ENCODE data around the gene PTX4. TPM values are rescaled to one million over a fixed set of nuclear protein-coding genes. Genes with fewer than 3 reads are reported as not detected.

PTX4 gene
- total RNA-seq, 1 donor from 2014 or later: not detected

DNA sequence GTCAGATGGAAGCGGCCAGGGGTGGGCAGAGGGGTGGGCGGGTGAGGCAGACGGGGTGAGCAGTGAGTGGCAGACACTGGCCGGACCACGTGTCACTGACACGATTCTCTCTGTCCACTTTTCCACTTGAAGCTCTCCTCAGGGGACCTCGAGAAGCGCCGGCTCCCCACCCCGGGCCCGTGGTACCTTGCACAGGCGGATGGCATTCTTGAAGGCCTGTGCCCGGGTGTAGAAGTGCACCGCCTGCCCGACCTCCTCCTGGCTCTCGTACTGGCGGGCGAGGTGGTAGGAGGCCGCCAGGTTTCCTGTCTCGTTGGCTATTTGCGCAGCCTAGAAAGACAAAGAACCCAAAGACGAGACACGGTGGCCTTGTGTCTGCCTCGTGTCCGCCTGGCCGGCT lies 35.6 kb upstream of the PTX4 start:
- DNase-seq (ENCODE audit: low read depth, low spot score): no peak

DNA sequence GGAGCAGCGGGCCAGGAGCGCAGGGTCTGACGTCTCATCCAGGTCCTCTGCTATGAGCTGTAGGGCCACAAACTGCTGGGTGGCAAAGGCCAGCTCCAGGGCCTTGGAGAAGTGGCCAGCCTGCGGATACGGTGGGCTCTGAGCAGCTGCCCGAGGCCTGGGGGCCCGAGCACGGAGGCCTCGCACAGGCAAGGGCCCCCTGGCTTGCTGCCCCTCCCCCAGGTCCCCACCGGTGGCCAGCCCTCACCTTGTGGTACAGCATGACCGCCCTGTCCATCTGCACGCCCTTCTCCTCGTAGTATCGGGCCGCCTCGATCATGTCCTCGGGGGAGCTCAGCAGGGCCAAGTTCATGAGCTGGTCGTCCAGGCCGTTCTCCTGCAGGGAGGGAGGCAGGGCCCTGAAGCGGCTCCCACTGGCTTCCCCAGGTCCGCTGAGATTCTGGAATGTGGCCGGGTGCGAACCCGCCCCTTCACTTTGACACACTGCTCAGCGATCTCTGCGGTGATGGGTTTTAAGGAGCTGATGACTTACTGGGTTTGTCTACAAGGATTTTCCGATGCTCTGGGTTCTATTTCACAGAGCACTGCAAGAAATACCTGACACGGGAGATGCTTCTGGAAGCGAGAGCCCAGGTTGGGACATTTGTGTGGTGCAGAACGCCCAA lies 35.0 kb upstream of the PTX4 start:
- DNase-seq (ENCODE audit: low read depth, low spot score): no peak

DNA sequence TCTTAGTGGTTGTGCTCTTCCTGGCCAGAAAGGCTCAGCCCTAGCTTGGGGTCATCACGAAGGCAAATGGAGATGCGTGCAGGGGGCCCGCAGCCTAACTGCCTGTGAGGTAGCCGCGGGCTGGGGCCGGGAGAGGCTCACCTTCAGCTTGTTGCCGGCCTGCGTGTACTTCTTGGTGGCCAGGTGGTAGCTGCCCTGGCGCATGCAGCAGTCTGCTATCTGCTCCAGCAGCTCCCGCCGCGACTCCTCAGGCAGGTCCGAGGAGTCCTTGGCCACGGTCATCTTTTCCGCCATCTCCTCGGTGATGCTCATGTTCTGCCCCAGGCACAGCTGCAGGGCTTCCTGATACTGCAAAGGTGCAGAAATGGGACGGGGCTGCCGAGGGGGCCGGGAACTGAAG lies 31.7 kb upstream of the PTX4 start:
- DNase-seq (ENCODE audit: low read depth, low spot score): no peak

DNA sequence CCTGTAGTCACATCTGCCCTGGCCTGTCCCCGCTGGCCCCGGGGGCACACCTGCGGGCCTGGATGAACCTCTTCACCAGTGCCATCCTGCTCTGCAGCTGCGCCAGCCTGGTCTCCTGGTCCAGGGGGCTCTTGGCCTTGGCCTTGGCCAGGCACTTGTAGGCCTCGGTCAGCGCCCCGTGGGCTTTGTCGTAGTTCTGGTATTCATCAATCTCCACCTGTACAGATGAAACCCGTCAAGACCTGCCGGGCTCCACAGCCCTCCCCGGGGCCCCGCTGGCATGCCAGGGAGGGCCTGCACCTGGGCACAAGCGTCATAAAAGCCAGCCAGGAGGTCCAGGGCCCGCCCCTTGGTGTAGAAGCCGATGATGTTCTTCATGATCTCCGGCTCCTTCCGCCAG lies 31.1 kb upstream of the PTX4 start:
- DNase-seq (ENCODE audit: low read depth, low spot score): no peak

DNA sequence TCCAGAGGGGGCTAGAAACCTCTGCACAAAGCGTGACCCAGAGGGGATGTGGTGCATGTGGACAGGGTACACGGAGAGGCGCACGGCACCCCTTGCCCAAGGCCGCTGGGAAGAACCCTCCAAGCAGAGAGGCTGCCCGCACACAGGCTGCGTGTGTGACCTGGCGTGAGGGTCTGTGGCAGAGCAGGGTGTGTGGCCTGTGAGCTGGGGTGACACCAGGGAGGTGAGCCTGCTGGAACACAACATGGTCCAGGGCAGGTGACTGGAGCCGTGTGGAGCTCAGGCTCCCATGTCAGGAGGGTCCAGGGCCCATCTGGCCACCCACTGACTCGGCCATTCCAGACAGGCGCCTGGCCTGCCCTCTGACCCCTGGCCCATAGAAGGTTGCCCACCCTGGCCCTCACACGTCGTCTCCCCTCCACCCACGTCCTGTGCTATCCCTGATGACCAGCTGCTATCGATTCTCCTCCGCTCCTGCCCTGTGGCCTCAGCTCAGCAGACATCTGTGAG lies 29.9 kb upstream of the PTX4 start:
- DNase-seq (ENCODE audit: low read depth, low spot score): no peak

DNA sequence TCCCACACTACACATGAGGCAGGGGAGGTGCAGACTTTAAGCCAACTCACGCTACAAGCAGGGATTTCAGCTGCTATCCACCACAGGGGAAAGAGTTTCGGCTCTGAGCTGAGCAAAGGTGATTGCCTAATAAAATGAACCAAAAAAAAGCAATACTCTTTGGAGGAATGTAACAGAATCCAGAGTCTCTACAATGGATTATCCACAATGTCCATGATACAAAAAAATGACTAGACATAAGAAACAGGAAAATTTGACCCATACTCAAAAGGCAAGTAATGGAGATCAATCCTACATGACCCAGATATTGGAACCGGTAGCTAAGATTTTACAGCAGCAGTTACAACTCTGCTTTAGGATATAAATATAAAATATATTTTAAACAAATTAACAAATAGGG lies 25.8 kb upstream of the PTX4 start:
- DNase-seq (ENCODE audit: low read depth, low spot score): no peak

DNA sequence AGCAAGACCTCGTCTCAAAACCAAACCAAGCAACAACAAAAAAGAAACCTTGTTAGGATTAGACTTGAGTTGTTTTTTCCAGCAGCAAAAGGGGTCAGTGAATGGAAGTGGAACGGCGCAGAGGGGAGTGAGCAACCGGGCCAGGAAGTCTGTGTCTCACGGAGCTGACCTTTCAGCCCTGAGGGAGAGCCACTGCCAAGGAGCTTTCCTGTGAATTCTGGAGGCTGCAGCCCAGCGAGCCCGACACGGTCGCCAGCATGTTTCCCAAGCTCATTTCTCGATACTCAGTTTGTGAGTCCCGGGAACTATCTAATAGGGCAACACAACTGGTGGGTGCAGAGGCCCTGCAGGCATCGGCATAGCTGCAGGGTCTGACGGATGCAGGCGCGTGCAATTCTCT lies 24.0 kb upstream of the PTX4 start:
- DNase-seq (ENCODE audit: low read depth, low spot score): no peak

DNA sequence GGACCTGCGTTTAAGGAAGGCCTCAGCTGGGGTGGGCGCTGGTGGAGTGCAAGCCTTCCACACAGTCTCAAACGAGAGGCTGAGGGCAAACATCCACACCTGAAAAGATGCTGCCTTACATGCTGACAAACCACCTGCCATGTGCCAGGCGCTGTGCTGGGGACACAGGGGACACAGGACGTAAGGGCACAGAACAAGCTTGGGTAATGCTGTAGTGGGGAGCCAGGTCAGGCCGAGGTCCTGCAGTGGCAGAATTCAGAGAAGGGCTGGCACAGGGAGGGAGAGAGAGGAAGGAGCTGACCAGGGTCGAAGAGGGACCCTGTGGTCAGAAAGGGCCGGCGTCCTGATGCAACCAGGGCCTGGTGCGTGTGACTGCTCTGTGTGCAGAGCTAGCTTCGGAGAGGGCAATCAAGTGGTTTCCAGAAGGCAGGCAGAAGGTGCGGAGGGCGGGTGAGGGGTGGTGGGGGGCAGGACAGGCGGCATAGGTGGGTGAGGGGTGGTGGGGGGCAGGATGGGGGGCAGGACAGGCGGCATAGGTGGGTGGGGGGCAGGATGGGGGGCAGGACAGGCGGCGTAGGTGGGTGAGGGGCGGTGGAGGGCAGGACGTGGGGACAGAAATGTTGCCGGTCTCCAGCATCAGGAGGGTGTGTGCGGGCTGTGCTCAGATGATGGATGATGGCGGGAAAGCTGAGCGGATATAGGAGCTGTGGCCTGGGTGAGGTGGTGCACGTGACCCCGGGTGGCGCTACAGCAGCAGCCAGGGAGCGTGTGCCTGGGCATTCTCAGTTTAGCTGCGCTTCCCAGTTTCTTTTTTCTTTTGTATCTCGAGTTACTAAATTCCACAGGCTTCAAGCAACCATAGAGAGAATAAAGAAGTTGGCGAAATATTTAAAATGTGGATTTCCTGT lies 23.2 kb upstream of the PTX4 start:
- no peak for DNase-seq (ENCODE audit: low read depth, low spot score)

DNA sequence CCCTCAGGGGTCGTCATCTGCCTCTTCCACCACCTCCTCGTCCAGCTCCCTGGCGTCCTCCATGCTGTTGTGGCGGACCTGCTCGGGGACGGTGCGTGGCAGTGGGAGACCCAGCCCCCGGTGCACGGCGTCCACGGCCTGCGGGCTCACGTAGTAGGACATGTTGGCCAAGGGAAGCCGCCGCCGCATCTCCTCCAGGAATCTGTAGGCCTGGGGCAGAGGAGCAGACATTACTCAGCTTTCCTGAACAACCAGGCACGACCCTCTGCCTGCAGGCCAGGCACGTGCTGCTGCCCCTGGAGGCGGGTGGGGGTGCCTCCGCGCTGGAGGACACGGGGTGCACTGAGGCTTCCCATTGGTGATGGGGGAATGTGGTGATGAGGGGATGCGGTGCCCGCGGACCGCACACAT lies 22.2 kb upstream of the PTX4 start:
- no peak for DNase-seq (ENCODE audit: low read depth, low spot score)

DNA sequence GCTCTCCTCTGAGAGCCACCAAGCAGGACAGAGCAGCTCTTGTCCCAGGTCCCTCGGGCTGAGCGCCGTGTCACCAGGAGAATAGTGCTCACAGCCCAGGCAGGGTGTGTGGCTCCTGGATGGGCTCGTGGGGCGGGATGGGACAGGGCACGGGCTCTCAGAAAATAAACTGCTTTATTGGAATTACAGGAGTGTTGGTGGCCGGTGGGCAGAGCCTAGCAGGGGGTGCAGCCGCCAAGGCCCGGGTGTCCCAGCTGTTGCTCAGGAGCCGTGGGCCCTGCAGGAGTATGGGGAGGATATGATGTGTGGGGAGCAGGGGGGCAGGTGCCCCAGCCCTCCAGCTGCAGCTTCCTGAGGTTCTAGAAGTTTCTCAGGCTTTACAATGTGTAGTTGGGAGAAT lies 21.5 kb upstream of the PTX4 start:
- DNase-seq (ENCODE audit: low read depth, low spot score): no peak

DNA sequence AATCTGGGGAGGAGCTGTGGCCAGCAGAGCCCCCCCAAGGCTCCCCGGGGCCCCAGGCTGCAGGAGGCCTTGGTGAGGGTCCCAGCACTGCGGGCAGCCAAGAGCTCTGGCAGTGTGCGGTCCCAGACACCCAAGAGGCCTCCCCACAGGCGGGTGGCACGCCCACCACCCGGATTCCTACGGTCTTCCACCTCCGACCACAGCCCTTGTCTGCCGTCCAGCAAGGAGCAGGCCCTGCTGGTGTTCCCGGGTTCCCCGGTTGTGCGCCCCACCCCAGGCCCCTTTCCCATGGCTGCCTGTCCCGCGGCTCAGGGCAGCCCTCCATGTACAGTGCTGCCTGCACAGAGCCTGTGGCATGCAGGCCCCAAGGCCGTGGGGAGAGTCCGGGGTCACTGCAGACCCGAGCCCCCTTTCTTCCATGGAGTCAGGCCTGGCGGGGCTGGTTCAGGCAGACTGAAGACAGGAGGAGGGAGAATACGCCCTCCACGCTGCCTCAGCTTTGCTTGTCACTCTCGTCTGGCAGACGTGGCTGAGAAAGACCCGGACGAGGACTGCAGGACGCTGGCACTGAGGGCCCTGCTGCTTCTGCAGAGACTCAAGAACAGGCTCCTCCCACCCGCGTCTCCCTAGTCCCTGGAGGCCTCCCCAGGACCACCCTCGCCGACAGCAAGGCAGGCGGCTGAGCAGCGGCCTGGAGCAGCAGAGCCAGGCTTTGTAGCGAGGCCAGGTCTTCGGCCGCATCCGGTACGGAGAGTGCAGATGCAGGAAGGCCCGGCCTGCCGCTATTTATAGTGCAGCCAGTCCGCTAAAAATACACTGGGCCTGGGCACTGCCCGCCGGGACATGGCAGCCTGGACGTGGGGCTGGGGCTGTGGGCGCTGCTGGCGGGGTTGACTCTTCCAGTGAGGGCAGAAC lies 20.8 kb upstream of the PTX4 start:
- DNase-seq (ENCODE audit: low read depth, low spot score): no peak

DNA sequence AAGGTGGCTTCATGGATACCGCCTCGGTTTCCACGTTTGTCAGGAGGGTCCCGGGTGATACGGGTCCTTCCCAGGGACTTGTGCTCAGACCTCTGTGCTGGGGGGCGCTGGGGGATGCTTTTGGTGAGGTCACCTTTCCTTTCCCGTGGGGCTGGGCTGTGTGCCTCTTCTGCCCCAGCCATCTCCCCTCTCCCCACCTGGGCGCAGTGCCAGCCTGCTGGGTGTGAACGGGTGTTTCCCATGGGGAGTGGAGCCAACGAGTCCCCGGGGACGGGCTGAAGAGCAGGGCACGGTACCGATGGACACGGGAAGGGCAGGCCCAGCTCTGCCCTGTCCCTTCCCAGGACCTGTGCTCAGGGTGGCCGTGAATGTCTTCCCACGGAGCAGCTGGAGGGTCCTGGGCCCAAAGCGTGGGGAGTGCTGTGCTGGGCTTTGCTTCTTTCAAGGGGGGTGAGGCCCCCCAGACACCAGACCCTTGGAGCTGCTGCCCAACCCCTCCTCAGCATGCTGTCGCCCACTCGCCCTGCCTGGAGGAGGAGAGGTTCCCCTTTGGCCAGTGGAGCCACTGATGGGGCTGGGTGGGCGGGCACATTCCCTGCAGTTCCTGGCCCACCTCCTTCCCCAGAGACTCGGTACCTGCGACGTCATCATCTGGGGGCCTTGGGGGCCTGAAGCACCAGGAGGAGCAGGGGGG lies 19.9 kb upstream of the PTX4 start:
- DNase-seq (ENCODE audit: low read depth, low spot score): no peak

DNA sequence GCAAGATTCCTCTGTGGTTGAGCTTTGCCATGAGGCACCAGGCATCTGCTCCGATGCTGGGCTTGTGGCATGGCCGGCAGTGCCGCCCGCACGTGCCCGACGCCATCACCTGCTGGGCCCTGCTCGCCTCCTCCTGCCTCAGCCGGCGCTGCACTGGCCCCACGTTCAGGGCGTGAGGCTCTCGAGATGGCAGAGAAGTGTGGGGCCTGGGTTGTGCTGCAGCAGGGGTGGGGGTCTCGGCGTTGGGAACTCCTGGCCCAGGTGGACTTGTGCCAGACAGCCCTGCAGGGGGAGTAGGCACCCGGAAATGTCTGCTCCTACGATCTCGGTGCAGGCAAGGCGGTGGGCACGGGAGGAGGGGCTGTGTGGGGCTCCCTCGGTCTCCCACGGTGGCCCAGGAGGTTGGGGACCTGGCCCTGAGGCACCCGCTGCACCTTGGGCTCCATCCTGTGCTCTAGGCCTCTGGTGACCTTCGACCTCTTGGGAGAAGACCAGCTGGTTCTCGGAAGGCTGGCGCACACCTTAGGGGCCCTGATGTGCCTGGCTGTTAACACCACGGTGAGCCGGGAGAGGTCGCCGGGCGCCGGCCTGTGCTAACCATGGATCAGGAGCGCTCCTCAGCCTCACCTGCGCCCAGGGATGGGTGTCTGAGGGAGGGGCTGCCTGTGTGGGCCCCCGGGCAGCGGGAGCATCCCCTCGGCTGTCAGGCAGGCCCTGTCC lies 17.9 kb upstream of the PTX4 start:
- no peak for DNase-seq (ENCODE audit: low read depth, low spot score)

DNA sequence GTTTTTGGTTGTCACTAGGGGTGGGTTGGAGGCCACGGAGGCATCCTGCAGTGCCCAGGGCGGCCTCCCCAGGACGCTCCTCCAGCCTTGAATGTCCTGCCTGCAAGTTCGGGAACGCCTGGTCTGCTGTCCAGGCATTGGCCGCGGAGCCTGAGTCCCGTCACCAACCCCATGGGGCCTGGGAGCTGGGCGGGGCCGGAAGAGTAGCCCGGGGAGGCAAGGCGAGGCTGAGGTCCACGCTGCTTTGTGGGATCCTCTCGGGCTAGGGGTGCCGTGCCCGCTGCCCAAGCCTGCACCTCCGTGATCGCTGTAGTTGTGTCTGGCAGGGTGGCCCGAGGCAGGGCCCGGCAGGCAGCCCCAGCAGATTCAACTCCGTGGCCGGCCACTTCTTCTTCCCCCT lies 17.2 kb upstream of the PTX4 start:
- no peak for DNase-seq (ENCODE audit: low read depth, low spot score)

DNA sequence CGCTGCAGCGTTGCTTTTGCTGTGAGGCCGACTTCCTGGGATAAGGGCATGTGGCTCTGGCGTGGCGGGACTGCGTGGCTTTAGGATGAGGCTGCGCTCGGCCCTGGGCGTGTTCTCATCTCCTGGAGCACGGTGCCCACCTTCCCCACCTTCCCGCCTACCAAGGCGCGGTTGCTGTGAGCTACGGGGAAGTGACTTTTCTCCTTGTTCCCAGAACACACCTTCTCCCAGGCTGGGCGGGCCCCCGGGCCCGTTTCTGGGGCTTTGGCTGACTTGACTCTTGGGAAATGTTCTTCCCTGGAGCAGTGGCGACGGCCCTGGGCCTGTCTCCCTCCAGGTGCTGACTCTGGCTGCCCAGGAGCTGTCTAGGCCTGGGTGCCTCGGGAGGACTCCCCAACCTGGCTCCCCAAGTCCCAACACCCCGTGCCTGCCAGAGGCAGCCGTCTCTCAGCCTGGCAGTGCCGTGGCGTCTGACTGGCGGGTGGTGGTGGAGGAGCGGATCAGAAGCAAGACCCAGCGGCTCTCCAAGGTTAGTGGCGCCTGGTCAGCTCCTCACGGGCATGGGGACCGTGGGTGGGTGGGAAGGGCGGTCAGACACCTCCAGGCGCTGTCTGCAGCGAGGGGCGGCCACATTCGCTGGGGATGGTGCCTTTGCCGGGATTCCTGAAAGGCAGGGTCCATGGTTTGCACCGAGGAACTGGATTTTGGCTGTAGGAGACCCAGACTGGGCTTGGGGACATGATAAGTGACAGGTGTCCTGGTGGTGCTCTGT lies 16.5 kb upstream of the PTX4 start:
- DNase-seq (ENCODE audit: low read depth, low spot score): no peak

DNA sequence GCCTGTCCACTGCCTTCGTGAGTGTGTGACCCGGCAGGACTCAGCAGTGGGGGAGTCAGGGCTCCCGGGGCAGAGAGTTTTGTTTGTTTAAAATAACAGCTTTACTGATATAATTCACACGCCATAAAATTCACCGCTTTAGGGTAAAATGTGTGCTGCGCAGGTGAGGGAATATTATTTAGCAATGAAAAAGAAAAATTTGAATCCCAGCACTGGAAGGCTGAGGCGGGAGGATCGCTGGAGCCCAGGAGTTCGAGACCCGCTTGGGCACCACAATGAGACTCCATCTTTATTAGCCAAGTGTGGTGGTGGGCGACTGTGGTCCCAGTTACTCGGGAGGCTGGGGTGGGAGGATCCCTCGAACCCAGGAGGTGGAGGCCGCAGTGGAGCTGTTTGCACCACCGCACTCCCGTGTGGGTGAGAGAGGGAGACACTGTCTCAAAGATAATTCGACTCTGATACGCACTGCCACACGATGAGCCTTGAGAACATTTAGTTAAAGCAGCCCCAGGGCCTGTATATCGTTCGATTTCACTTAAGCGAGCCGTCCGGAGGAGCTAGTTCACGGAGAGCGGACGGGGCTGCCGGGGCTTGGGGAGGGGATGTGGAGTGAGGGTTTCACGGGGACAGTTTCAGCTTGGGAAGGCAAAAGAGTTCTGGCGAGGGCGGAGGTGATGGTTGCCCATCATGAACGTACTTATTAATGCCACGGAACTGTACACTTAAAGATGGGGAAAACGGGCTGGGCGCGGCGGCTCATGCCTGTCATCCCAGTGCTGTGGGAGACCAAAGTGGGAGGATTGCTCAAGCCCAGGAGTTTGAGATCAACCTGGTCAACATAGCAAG lies 14.6 kb upstream of the PTX4 start:
- no peak for DNase-seq (ENCODE audit: low read depth, low spot score)

DNA sequence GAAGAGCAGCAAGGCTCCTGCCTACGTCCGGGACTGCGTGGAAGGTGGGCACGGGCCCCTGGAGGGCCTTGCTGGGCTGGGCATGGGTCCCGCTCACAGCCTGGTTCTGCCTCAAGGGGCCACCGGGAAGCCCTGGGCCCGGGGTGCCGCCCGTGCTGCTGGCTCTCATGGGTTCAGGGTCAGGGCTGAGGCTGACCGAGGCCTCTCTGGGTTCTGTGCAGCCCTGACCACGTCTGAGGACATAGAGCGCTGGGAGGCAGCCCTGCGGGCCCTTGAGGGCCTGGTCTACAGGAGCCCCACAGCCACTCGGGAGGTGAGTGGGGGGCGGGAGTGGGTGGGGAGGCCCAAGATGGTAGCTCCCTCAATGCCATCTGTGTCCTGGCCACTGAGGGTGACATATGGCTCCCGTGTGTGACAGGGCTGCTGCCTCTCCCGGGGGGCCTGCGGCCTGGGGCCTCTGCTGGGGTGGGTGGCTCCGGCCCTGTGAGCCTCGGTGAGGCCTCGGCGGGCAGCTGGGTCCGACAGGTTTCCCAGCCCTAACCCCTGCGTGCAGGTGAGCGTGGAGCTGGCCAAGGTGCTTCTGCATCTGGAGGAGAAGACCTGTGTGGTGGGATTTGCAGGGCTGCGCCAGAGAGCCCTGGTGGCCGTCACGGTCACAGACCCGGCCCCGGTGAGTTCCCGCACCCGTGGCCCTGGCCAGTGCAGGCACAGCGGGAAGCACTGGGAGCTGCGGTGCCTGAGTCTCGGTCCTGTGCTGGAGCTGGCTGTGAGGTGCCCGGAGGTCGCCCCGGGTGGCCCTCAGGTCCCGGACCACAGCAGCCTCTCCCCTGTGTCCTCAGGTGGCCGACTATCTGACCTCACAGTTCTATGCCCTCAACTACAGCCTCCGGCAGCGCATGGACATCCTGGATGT lies 13.6 kb upstream of the PTX4 start:
- DNase-seq (ENCODE audit: low read depth, low spot score): no peak

DNA sequence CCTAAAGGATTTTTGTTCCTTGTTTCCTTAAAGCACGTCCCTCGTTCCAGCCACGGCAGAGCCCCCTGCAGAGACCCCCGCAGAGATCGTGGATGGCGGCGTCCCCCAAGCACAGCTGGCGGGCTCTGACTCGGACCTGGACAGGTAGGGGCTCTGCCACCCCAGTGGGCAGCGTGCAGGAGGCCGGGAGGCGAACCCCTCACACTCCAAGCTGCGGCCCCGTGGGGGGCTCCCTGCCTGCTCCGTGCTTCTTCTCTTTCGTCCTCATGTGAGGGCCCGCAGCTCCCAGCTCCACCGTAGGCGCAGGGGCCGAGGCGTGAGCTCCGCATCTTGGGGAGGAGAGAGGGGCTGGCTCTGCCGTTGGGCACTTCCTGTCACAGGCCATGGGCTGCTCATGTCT lies 12.9 kb upstream of the PTX4 start:
- no peak for DNase-seq (ENCODE audit: low read depth, low spot score)

All from pulmonary artery endothelial cell (primary cell).